MM.1S (cell line): ENCODE results near the gene FES.

ENCODE experiments used
- DNase-seq: peaks from one replicate; pipeline ENCODE4 v3.0.0-alpha.2; 2015
- H2AFZ ChIP-seq: fragments of 300-600 bp; sonication (generic); 2 replicates; pipeline ENCODE4 v1.6.0; 2016; ENCODE audit warnings: antibody characterized with exemption, low read length
- H3F3A ChIP-seq: fragments of 300-600 bp; sonication (generic); 2 replicates; pipeline ENCODE4 v1.6.1; 2016; ENCODE audit warnings: mild to moderate bottlenecking, antibody characterized with exemption, low read length, moderate library complexity, mixed read lengths; ENCODE audit not compliant: insufficient read depth
- H3K27ac ChIP-seq: fragments of 300-600 bp; sonication (generic); 2 replicates; pipeline ENCODE4 v1.5.1; 2016; ENCODE audit warnings: mild to moderate bottlenecking, low read length
- H3K27me3 ChIP-seq: fragments of 300-600 bp; sonication (generic); replicated peaks from 2 replicates; pipeline ENCODE4 v1.6.0; 2016; ENCODE audit warnings: low read length; ENCODE audit not compliant: insufficient read depth
- H3K36me3 ChIP-seq: fragments of 300-600 bp; sonication (generic); replicated peaks from 2 replicates; pipeline ENCODE4 v1.6.1; 2016; ENCODE audit warnings: mild to moderate bottlenecking, low read length, mixed read lengths; ENCODE audit not compliant: insufficient read depth
- H3K4me1 ChIP-seq: fragments of 300-600 bp; sonication (generic); 2 replicates; pipeline ENCODE4 v1.6.1; 2016; ENCODE audit warnings: low read length, mixed read lengths
- H3K4me2 ChIP-seq: fragments of 300-600 bp; sonication (generic); 2 replicates; pipeline ENCODE4 v1.6.0; 2016; ENCODE audit warnings: low read depth, low read length
- H3K4me3 ChIP-seq: fragments of 300-600 bp; sonication (generic); 2 replicates; pipeline ENCODE4 v1.5.1; 2016; ENCODE audit warnings: low read length, mixed read lengths
- H3K79me2 ChIP-seq: fragments of 300-600 bp; sonication (generic); 2 replicates; pipeline ENCODE4 v1.6.1; 2016; ENCODE audit warnings: mixed run types, low read length, mixed read lengths
- H3K9ac ChIP-seq: fragments of 300-600 bp; sonication (generic); 2 replicates; pipeline ENCODE4 v1.6.1; 2016; ENCODE audit warnings: low read length, mixed read lengths
- H3K9me2 ChIP-seq: fragments of 300-600 bp; sonication (generic); replicated peaks from 2 replicates; pipeline ENCODE4 v1.6.1; 2016; ENCODE audit warnings: mild to moderate bottlenecking, low read length, mixed read lengths; ENCODE audit not compliant: insufficient read depth
- H3K9me3 ChIP-seq: fragments of 300-600 bp; sonication (generic); replicated peaks from 2 replicates; pipeline ENCODE4 v1.6.1; 2016; ENCODE audit warnings: mild to moderate bottlenecking, low read length, mixed read lengths; ENCODE audit not compliant: insufficient read depth
- H4K20me1 ChIP-seq: fragments of 300-600 bp; sonication (generic); 2 replicates; pipeline ENCODE4 v1.6.1; 2016; ENCODE audit warnings: mild to moderate bottlenecking, low read length, moderate library complexity, mixed read lengths; ENCODE audit not compliant: insufficient read depth
- CTCF ChIP-seq: fragments of 300-600 bp; sonication (generic); IDR thresholded peaks from 2 replicates; pipeline ENCODE4 v1.5.1; 2016; ENCODE audit warnings: antibody characterized with exemption, low read length, mixed read lengths
- EZH2 ChIP-seq: fragments of 300-600 bp; sonication (generic); optimal IDR thresholded peaks from 2 replicates; pipeline ENCODE3; 2017; ENCODE audit warnings: low read depth, mild to moderate bottlenecking, antibody characterized with exemption, low read length, mixed read lengths
- EZH2phosphoT487 ChIP-seq: fragments of 300-600 bp; sonication (generic); IDR thresholded peaks from 2 replicates; pipeline ENCODE4 v1.6.1; 2018; ENCODE audit warnings: antibody characterized with exemption, low read length

The FES gene

GRCh38 chr15:90914305-90915080 lies 30.2 kb downstream of the FES start:
- Histone ChIP-seq H3K27me3 (no peaks in the 10 kb centered on the region), H4K20me1 (no peaks in the 10 kb centered on the region), H3K36me3 (peaks cover 3% of the 10 kb centered on the region; the same call in 1 of the 2 replicates)

DNA sequence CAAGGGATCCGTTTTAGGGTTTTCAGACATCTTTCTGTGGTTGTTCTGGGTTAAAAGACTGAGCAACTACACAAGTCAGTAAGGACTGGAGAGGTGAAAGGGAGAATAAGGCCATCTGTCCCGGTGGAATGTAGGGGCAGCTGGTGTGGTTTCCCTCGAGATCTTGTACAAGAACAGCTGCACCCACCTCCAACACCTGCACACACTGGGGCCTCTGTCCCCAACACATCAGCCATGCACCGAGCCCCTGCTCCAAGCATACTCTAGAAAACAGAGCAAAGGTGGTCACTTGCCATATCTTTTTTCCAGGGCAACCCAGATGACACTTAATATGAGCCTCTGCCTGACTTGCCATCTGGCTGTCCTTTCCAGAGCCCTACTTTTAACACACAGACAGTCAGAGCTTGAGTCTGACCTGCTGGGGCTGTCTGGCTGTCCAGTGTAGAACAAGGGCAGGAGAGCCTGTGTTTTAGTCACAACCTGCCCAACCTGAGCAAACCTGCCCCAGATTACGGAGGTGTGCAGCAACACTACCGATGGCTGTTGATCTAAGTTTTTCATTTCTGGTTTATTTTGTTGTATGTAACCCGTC lies 31.0 kb downstream of the FES start:
- TF ChIP-seq EZH2phosphoT487 (no peak), CTCF (no peak), EZH2 (no peak)
- no peak overlapping the region for H3K27ac ChIP-seq
- no peaks in the 10 kb centered on the region for H3K9me3 ChIP-seq
- no peaks in the 10 kb centered on the region for H3K27me3 ChIP-seq
- H3K79me2 ChIP-seq: no peaks in the 10 kb centered on the region
- no peaks in the 10 kb centered on the region for H4K20me1 ChIP-seq
- H2AFZ ChIP-seq: no peak overlapping the region
- no peak overlapping the region for H3K4me3 ChIP-seq
- no peaks in the 10 kb centered on the region for H3K9me2 ChIP-seq
- H3F3A ChIP-seq: no peaks in the 10 kb centered on the region
- DNase-seq: no peak
- peaks cover 3% of the 10 kb centered on the region; the same call in 1 of the 2 replicates for H3K36me3 ChIP-seq
- H3K9ac ChIP-seq: no peak overlapping the region
- H3K4me1 ChIP-seq: no peaks in the 10 kb centered on the region
- H3K4me2 ChIP-seq: no peak overlapping the region

More at GRCh38 chr15:90914305-90915080, 30.2 kb downstream of the FES start:
- H3K27ac ChIP-seq: no peak overlapping the region
- H3F3A ChIP-seq: no peaks in the 10 kb centered on the region
- H3K4me2 ChIP-seq: no peak overlapping the region
- no peak overlapping the region for H3K9ac ChIP-seq
- no peaks in the 10 kb centered on the region for H3K79me2 ChIP-seq
- no peaks in the 10 kb centered on the region for H3K4me1 ChIP-seq
- no peaks in the 10 kb centered on the region for H3K9me3 ChIP-seq
- TF ChIP-seq CTCF (no peak), EZH2phosphoT487 (no peak), EZH2 (no peak)
- no peak overlapping the region for H2AFZ ChIP-seq
- H3K4me3 ChIP-seq: no peak overlapping the region
- H3K9me2 ChIP-seq: no peaks in the 10 kb centered on the region
- no peak for DNase-seq

DNA sequence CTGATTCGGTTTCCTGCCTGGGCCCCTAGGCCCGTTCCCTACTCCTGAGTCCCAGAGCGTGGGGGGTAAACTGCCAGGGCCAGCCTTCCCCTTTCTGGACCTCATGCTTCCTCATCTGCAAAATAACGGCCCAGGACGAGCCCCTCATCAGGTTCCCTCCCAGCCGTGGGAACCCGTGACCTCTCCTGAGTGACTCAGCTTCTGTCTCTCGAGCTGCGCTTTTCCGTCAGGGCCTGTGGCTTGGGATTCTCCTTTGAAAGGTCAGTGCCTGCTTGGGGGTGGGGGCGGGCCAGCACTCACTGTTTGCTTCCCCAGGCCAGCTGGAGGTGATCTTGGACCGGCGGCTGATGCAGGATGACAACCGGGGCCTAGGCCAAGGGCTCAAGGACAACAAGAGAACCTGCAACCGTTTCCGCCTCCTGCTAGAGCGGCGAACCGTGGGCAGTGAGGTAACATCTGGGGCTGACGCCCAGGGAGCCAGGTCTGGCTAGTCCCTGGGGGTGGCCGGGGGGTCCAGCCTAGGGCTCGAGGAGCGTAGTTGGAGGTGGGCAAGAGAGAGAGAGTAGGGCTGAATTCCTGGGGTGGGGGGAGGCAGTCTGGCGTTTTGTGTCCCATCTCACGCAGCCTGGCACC lies 31.6 kb downstream of the FES start:
- DNase-seq: no peak
- H2AFZ ChIP-seq: no peak overlapping the region
- peaks cover 3% of the 10 kb centered on the region; the same call in 1 of the 2 replicates for H3K36me3 ChIP-seq
- no peaks in the 10 kb centered on the region for H4K20me1 ChIP-seq
- H3K4me1 ChIP-seq: no peaks in the 10 kb centered on the region
- H3F3A ChIP-seq: no peaks in the 10 kb centered on the region
- H3K27me3 ChIP-seq: no peaks in the 10 kb centered on the region
- no peak overlapping the region for H3K4me3 ChIP-seq
- H3K9ac ChIP-seq: no peak overlapping the region
- TF ChIP-seq CTCF (no peak), EZH2phosphoT487 (no peak)
- H3K79me2 ChIP-seq: no peaks in the 10 kb centered on the region
- H3K9me3 ChIP-seq: no peaks in the 10 kb centered on the region
- no peak overlapping the region for H3K27ac ChIP-seq
- H3K4me2 ChIP-seq: no peak overlapping the region
- no peaks in the 10 kb centered on the region for H3K9me2 ChIP-seq
